ENCODE measurements around the gene ZNF286A.
"Not testable (repeated sequence)": the region's sequence is repeated elsewhere in the genome, so short reads cannot be mapped to it uniquely, and the experiment has no call there.

Gene ZNF286A

GRCh38 chr17:15699937-15700336 lies 385 bp downstream of the ZNF286A start:
- DNase-seq (ENCODE audit: low spot score): not testable (repeated sequence)

- DNase-seq (ENCODE audit: low spot score): not testable (repeated sequence)
These were observed 4.7 kb downstream of the ZNF286A start for GRCh38 chr17:15704239-15704638.

- DNase-seq (ENCODE audit: low spot score): not testable (repeated sequence)
These were observed 5.3 kb downstream of the ZNF286A start for GRCh38 chr17:15704813-15705212.

GRCh38 chr17:15708879-15709278 lies 9.3 kb downstream of the ZNF286A start:
- not testable (repeated sequence) for DNase-seq (ENCODE audit: low spot score)

- not testable (repeated sequence) for DNase-seq (ENCODE audit: low spot score)
These were observed 17.3 kb downstream of the ZNF286A start for GRCh38 chr17:15716601-15717563.

- DNase-seq (ENCODE audit: low spot score): not testable (repeated sequence)
These were observed 31.0 kb downstream of the ZNF286A start for GRCh38 chr17:15730535-15730934.

GRCh38 chr17:15731900-15732299 lies 32.3 kb downstream of the ZNF286A start, which contains the start of gene TBC1D26:
TSS of gene TBC1D26 (plus strand) at chr17:15732283. CDS start at chr17:15735349, 3,066 bp downstream.
- DNase-seq (ENCODE audit: low spot score): not testable (repeated sequence)

GRCh38 chr17:15733174-15733789 lies 33.7 kb downstream of the ZNF286A start:
- not testable (repeated sequence) for DNase-seq (ENCODE audit: low spot score)

- DNase-seq (ENCODE audit: low spot score): not testable (repeated sequence)
These were observed 37.0 kb downstream of the ZNF286A start for GRCh38 chr17:15736578-15736977.

GRCh38 chr17:15738066-15738465 lies 38.5 kb downstream of the ZNF286A start:
- no peak for DNase-seq (ENCODE audit: low spot score)

- not testable (repeated sequence) for DNase-seq (ENCODE audit: low spot score)
These were observed 39.7 kb downstream of the ZNF286A start for GRCh38 chr17:15739259-15739658.

- DNase-seq (ENCODE audit: low spot score): not testable (repeated sequence)
These were observed 40.5 kb downstream of the ZNF286A start for GRCh38 chr17:15740041-15740440.

GRCh38 chr17:15740570-15741120 lies 41.1 kb downstream of the ZNF286A start:
- no peak for DNase-seq (ENCODE audit: low spot score)

GRCh38 chr17:15741624-15742023 lies 42.1 kb downstream of the ZNF286A start:
- DNase-seq (ENCODE audit: low spot score): no peak

- DNase-seq (ENCODE audit: low spot score): no peak
These were observed 42.7 kb downstream of the ZNF286A start for GRCh38 chr17:15742051-15742795.

- DNase-seq (ENCODE audit: low spot score): no peak
These were observed 43.4 kb downstream of the ZNF286A start for GRCh38 chr17:15742921-15743320.

- DNase-seq (ENCODE audit: low spot score): no peak
These were observed 44.6 kb downstream of the ZNF286A start for GRCh38 chr17:15744074-15744676.

- DNase-seq (ENCODE audit: low spot score): no peak
These were observed 45.3 kb downstream of the ZNF286A start for GRCh38 chr17:15744885-15745284.

- DNase-seq (ENCODE audit: low spot score): not testable (repeated sequence)
These were observed 49.9 kb downstream of the ZNF286A start for GRCh38 chr17:15749403-15749802.

GRCh38 chr17:15768865-15769533 lies 69.4 kb downstream of the ZNF286A start:
- not testable (repeated sequence) for DNase-seq (ENCODE audit: low spot score)
